GM04504 (cell line): Measurements from ENCODE around the gene TUBB2B.

Source experiments
- DNase-seq: peaks from one replicate; pipeline ENCODE4 v3.0.0-alpha.2; 2012; ENCODE audit warnings: low read depth

The TUBB2B gene

DNA sequence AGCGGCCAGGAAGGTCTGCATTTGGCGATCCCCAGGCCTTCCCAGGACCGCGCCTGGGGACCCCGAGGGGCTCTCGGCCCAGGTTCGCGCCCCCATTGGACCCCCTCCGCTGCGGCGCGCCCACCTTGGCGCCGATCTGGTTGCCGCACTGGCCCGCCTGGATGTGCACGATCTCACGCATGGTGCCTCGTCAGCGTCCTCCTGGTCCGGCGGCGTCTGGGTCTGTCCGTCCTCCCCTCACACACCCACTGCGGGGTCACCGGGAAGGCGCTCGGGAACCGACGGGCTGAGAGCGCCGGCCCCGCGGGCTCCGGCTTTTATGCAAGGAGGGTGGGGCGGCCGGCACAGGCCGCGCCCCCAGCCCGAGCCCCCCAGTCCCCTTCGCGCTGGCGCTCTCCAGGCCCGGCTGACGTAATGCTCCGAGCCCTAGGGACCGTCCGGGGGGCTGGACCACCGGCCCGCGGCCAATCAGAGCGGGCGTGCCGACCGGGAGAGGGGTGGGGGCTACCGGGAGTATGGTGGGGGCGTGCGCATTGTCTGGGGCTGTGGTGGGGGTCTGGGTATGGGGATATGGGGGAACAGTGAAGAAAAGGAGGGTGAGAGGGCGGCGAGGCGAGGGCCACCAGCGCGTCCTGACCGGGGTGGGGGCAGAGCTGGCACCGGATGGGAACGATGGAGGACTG lies at the start of gene TUBB2B:
TSS of gene TUBB2B (minus strand) at position 291 of the 683 bp plus-strand sequence. CDS start at position 181, 110 bp downstream.
- DNase-seq: no peak

DNA sequence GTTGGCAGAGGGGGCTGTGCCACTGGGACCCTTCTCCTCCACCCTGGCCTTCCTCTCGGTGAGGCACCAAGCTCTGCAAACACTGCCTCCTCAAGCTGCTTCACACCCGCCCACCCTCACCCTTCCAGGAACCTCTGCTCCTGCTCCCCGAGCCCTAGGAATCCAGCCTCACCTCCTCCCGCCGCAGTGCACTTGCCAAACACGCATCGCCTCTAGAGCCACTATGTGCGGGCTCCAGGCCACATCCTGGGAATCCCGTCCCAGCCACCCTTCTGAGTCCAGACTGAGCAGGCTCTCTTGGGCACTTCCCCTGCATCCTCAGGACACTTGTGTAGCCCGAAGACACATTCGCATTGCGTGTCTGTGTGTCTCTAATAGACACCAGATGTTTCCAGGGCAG lies 49.8 kb upstream of the TUBB2B start:
- peak; percentile 9 for DNase-seq

DNA sequence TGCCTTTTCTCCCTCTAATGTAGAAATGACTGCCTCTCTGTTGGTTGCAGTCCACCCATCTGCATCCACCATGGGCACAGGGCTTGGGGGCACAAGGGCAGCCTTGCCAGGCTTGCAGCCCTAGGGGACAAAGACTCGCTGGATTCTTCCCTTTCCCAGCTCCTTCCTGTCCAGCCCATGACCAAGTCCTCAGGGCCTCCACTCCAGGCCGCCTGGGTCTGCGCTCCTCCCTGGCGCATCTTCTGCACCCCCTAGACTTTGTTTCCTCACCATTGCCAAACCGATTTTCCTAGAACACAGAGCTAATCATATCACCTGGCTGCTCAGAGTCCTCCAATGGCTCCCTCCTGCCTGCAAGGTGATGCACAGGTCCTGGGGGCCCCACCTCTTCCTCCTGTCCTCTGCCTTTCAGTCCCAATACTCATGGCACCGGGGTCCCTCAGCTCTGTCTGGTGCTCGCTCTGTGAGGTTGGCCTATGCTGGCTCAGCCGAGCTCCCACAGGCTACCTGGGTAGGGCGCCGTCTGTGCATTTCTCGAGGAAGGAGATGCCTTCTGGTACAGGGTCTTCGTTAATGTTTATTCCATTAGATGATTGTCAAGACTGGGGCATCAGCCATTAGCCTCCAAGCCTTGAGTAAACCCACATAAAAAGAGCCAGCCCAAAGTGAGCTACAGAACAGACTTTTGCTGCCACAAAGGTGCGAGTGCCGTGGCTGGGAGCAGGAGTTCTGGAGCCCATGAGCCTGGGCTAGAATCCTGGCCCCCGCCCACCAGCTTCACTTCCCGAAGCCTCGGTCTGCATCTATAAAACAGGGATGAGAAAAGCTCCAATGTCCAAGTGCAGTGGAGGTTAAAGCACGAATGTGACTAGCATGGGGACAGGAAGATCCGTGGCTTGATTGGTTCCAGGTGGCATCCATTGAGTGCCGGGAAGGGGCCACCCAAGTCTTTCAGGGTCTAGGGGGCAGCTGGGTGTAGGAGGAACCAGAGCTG lies 49.0 kb upstream of the TUBB2B start:
- DNase-seq: no peak

DNA sequence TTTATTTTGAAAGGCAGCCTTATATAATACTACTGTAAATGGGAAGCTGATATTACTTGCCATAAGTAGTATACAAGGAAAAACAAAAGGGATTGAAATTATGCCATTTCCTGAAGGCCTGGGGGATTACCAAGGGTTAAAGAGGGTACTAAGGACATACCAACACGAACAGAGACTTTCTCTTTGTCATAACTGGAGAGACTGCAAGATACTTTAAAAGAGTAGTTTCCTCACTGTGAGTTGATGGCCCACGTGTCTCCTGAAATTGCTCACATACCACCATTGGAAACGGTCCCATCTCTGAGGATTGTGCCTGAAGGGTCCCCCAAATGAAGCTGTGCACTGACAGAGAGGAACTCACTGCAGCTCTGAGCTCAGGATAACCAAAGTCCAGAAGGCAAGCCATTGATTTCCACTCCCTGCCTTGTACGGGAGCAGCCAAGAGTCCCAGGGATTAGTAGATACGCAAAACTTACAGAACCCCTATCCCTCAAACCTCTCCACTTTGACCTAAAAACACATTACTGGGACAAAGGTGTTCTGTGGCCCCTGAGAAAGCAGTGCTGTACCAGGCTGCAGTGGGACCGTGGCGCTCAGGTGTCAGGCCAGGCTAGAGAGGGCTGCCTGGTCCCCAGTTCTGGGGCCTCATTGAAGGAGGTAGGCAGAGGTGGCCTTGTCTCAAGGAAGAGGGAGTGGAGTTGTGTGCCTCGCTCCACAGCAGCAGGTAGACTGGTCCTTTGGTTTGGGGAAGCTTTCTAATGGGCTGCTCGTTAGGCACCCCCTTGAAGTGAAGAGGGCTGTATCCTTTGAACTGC lies 46.5 kb upstream of the TUBB2B start:
- DNase-seq: no peak

DNA sequence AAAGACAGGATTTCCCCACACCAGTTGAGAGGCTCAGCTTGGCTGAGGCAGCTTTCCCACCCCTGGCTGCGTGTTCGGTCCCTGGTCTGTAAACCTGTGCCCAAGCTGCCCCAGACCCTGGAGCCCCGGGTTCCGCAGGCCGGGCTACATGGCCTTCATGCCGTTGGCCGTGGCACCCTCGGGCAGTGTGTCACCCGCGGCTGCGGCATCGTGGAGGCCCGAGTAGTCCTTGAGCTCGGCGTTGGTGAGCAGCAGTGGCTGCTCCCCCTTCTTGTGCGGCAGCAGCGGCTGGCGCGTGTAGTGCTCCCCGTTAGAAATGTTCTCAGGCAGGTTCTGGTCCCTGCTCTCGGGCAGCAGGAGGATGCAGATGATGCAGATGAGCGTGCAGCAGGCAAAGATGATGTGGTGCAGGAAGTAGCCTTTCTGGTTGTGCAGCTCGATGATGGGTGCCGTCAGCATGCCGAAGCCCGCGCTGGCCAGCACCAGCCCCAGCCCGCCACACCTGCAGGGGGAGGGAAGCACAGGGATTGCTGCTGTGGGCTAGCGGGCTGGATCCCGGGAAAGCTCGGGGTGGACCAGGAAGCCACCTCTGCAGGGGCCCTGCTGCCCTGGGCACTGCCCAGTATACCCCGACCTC lies 45.6 kb upstream of the TUBB2B start:
- no peak for DNase-seq

DNA sequence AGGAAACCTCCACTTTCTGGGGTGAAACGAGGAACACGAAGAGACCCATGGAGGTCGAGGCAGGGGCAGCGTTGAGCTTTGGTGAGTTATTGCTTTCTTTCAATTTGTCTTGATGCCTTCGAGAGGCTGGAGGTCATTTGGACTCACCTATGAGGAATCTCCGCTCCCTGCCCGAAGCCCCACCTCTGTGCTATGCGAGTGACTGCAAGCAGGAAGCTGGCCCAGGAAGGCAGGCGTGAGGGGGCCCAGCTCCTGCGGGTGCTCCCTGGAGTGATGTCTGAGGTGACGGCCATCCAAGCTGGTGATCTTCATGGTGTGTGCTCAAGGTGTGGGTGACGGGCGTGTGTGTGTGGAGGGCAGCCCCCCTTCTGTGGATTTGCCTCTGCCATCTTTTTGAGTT lies 44.3 kb upstream of the TUBB2B start:
- no peak for DNase-seq

DNA sequence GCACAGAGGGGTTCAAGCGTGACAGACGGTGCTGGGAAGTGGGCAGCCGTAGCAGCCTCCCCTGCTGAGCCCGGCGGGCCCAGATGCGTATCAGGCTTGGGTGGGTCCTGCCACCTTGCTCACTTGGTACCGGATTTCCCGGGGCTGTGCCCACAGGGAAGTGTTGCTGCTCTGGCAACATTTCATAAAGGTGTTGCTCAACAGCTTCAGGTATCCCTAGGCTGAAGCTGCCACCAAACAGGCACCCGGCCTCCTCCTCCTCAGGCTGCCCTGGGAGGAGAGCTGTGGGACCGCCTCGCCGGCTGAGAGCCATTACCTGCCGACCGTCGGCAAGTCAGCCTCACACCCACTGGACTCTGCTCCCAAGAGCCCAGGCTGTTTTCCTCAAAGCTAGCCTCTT lies 42.8 kb upstream of the TUBB2B start:
- no peak for DNase-seq

DNA sequence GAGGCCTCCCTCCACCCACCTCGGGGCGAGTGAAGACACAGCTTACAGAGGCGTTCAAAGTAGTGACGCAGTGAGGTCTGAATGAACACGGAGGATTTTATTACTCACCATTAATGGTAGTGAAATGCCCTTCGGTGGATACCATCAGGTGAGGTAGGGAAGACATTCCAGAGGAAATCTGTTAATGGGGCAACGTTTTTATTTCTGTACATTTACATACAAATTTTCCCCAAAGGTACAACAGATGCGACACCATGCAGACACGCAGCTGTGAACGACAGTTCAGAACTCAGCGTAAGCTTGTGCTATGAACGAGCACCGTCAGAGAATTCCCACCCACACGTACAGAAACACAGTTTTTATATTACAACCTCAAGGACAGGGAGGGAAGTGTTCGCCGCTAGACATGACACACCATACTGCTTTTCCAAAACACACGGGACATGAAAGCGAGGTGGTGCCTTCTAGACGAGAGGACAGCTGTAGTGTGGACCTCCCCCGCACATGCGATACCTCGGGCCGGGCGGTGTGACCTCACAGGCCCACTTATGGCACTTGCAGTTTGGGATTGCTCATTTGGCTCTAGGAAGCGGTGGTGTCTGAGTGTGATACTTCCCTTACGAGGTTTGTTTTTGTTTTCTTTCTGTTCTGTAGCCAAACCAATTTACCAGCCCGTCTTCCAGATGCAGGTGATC lies 42.0 kb upstream of the TUBB2B start:
- no peak for DNase-seq

DNA sequence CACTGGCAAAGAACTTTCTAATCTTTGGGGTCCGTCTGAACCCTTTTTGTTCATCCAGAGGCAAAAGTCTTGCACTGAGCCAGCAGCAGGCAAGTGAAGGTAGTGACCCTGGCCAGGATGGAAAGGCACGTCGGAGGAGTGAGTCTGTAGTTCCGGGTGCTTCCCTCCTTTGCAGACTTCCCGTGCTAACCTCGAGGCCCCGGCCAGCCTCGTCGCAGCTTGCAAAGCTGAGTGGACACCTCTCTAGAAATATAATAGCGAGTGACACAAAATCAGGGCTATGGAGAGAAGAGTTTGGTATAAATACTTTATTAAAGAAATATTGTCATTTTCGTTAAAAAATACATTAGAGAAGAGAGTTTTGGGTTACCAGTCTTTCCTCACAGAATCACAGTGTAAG lies 41.2 kb upstream of the TUBB2B start:
- no peak for DNase-seq

DNA sequence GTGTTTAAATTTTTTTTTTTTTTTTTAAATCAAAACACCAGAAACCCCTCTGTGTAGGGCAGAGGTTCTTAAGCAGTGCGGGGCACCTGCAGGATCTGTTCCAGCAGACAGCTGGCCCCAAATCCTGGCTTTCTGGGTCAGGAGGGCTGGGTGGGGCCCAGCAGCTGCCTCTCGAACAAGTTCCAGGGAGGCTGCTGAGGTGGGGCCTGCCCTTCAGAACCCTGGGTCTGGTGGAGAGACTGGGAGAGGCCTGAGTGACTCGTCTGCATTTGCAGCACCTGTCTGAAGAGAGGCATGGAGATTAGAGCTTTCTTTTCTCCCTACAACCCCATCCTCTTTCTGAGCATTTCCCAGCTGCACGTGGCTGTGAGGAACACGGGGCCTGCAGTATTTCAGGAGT lies 39.7 kb upstream of the TUBB2B start:
- no peak for DNase-seq

DNA sequence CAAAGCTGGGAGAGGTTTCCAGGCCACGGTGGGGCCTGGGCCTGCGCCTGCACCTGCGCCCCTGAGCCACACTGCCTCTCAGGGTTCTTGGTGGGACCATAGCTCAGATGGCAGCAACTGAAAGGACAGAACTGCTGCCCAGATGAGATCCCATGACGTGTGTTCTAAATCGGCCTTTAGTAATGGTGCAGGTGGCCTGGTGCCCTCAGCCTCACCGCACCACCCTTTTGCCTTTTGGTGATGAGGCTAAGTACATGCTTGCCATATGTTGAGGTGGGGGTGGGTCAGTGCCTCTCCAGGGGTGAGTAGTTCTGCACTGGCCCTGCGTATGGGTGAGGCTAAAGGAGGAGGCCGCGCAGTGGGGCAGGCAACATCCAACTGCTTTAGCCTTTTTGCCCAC lies 38.7 kb upstream of the TUBB2B start:
- no peak for DNase-seq

DNA sequence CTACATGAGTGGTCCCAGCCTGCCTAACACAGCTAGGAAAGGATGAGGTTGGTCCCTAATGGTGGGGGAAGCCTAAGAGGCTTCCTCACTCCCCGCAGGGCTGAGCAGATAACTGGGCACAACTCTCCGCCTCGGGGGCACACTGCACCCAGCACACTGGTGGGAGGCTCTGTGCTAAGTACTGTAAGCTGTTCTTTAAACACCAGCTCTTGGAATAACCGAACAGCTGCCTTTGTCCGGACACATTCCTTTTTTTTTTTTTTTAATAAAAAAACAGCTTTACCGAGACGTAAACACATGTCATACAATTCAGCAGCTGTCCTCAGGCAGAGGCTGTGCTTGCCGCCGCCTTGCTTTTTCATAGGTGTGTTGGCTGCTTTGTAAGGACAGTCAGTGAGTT lies 38.2 kb upstream of the TUBB2B start:
- DNase-seq: no peak

DNA sequence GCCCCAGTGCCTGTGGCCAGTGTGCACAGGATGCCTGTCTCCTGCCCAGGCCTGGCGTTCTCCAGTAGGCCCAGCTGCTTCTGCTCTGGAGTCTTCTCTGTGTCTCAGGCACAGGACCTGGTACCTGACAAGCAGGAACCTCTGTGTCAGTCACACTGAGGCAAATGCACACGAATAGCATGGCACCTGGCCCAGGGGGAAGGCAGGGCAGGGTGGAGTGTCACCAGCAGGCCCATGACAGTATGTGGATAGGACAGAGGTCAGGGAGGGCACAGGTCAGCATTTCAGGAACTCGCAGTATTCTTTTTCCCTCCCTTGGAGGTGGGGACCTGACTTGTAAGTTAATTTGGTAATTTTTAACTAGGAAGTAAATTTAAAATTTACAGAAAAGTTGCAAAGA lies 36.9 kb upstream of the TUBB2B start:
- no peak for DNase-seq

DNA sequence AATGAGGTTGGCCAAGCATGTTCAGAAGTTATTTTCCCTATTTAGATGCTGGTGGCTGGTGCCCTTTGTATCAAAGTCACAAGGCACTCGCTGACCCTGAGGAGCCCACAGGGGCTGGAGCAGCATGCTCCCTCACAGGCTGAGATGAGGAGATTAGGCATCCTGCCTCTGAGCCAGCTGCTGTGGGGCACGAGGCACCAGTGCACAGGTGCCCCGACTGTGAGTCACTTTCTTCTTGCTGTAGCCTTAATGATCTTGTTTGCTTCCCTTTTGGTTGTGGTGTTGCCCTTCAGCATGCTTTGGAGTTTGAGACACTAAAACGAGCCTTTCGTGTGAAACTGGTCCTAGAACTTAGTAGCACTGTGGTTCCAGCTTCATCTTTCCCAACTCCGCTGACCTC lies 35.6 kb upstream of the TUBB2B start:
- DNase-seq: no peak

DNA sequence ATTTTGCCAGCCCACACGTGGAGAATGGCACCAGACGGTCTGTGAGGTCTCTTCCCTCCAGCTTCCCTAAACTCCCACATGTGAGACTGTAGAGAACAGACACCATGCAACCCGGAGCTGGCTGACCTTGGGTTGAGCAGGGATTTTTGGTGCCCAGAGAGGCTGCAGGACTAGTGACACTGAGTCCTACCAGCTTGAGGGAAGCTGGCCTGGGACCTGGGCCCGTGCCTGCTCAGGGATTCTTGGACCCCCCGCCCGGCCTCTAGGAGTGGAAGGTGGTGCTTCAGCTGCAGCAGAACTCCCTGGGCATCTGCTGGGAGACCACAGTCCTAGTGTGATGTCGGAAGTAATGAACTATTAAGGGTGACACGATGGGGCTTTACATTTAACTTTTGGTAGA lies 34.5 kb upstream of the TUBB2B start:
- DNase-seq: no peak

DNA sequence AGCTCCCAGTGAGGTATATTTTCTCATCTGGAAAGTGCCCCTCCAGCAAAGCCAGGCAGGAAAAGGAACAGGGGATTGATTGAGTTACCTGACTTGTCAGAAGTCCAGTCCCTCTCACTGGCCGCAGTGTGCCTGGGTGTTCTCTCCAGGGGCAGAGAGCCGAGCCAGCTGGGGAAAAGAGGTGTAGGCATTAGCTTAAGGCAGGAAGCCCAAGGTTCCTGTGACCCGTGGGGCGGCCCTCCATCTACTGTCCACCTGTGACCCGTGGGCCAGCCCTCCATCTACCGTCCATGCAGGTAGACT lies 34.0 kb upstream of the TUBB2B start:
- DNase-seq: no peak

DNA sequence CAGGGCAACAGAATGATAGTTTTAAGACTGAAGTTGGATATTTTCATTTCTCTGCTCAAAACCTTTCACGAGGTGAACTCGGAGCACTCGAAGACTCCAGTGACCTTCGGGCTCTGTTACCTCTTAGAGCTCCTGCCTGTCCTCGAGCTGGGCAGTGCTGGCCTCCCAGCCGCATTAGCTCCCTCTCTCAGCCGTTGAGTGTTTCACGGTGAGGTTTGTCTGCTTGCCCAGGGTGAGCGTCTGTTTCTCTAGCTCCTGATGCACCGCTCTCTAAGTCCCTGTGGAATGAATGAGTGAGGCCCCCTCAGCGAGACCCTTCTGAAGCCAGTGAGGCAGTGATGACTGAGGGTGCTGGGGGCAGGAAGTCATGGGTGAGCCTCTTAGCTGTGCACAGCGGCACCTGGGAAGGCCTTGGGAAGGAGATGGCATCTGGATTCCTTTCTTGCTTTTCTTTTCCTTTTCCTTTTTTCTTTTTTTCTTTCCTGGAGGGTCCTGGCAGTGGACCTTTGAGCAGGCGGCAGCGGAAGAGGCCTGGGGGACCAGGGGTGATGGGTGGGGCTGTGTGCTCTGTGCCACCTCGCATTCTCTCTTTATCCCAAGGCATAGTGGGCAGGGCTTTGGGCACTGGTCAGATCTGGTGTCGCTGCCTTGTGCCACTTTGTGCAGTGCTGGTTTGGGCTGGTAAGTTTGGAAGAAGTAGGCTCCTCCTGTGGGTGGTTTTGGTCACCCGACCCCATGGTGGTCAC lies 33.5 kb upstream of the TUBB2B start:
- DNase-seq: no peak

DNA sequence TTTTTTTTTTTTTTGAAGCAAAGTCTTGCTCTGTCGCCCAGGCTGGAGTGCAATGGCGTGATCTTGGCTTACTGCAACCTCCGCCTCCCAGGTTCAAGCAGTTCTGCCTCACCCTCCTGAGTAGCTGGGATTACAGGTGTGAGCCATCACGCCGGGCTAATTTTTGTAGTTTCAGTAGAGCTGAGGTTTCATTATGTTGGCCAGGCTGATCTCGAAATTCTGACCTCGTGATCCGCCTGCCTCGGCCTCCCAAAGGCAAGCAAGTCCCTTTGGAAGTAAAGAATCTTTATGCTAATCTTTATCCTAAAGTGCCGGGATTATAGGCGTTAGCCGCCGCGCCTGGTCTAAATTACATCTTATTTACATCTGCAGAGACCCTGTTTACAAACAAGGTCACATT lies 32.8 kb upstream of the TUBB2B start:
- no peak for DNase-seq

DNA sequence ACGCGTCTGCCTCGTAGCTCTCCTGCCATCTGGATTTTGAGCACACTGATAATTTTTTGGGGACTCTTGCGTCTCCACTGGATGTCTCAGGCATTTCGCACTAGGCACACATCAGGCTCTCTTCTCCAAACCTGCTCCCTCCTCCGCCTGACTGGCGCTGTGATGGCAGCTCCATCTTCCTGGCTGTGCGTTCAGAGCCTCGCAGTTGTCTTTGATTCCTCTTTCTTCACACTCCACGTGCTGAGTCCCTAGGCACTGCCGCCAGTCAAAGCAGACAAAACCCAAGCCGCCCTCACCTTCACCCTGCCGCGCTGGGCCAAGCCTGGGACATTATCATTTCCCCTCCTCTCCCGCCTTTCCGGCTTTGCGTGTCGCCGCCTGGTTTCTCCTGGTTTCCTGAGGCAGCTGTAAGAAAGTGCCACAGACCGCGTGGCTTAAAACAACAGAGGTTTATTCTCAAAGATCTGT lies 32.1 kb upstream of the TUBB2B start:
- DNase-seq: peak; percentile 9

DNA sequence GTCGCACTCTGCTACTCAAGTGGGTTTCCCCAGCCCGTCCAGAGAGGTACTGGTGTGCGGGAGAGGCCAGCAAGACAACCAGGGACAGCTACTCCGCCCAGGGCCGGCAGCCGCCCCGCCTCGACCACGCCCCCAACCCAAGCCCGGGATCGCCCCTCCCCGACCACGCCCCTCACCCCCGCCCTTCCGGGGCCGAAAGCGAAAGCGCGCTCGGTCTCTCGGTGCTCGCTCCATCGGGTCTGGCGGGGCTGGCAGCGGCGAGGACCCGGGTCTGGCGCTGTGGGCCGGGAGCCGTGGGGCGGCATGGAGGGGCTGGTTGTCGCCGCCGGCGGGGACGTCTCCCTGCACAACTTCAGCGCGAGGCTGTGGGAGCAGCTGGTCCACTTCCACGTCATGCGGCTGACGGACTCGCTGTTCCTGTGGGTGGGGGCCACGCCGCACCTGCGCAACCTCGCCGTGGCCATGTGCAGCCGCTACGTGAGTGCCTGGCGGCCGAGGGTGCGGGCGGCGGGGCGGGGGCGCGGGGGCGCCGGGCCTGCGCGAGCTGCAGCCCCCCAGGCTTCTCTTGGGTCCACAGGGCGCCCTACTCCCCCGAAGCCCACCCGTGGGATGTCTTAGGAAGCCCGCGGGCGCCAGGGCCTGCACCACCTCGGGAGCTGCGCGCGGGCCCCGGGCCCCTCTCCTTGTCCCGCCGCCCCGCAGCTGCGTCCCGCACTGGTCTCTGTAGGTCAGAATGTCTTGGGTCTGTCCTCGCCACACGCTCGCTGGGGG lies 31.5 kb upstream of the TUBB2B start, which contains the start of gene PSMG4:
TSS of gene PSMG4 (plus strand) at position 228 of the 771 bp plus-strand sequence. CDS start at position 304, 76 bp downstream.
- DNase-seq: peak; percentile 78
